ENCODE data around the gene IER5L.
"Not testable (repeated sequence)": the region's sequence is repeated elsewhere in the genome, so short reads cannot be mapped to it uniquely, and the experiment has no call there.

The IER5L gene

DNA sequence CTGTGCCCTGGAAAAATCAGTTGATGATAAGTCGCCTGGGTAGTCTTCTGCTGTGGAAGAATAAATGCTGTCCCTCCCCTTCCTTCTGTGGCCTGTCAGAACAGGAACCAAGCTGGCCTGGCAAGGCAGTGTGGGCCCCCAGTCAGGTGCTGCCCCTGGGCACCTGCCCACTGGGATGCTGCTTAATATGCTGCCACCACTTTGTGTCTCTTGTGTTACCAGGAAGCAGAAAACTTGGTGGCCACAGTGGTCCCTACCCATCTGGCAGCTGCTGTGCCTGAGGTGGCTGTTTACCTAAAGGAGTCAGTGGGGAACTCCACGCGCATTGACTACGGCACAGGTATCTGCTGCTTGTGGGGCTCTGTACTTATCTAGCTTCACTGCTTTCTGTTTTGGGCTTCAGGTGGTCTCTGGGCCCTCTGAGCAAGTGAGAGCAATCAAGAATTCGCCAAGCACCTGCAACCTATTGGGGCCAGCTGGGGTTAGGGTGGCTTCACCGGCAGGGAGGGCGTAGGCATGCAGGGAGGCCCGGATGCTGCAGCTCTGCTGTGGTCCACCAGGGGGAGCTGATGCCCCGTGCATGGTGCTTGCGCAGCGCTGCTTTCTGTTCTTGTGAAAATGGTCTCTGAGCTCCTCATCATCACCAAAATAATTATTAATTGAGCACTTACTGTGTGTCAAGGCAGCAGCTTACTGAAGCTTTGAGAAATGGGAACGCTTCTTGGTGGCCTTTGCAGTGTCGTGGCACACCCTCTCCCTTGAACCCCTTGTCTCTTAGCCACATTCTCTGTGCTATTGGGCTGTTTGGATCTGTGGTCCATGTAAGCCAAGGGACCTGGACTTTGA, 46.5 kb downstream of the IER5L start:
- Histone ChIP-seq H2AFZ (ENCODE audit: low read depth, low read length) (no peak overlapping the region), H3K4me1 (ENCODE audit: insufficient read depth, low read length) (peaks cover 17% of the 10 kb centered on the region), H3K36me3 (ENCODE audit: insufficient read depth, low read length) (peaks cover 31% of the 10 kb centered on the region), H3K27me3 (ENCODE audit: insufficient read depth, low read length) (no peaks in the 10 kb centered on the region), H3K4me3 (ENCODE audit: low read length) (no peak overlapping the region), H3K9me3 (ENCODE audit: low read length) (no peaks in the 10 kb centered on the region)

DNA sequence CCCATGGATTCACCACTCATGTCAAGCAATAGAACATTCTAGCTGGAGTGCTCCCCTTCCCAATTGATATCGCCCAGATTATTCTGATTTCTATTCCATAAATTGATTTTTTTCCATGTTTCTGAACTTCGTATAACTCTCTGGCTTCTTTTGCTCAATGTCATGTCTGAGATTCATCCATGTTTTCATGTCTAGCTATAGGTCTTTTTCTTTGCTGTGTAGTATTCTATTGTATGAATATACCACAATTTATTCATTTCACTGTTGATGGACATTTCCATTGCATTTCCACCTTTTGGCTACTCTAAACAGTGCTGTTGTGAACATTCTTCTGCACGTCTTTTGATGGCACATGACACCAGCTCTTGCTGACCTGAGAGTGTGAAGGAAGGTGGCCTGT, 47.3 kb downstream of the IER5L start:
- Histone ChIP-seq H3K27me3 (ENCODE audit: insufficient read depth, low read length) (no peaks in the 10 kb centered on the region), H3K36me3 (ENCODE audit: insufficient read depth, low read length) (peaks cover 28% of the 10 kb centered on the region), H3K9me3 (ENCODE audit: low read length) (no peaks in the 10 kb centered on the region), H3K4me1 (ENCODE audit: insufficient read depth, low read length) (peaks cover 16% of the 10 kb centered on the region), H3K4me3 (ENCODE audit: low read length) (no peak overlapping the region), H2AFZ (ENCODE audit: low read depth, low read length) (no peak overlapping the region)

DNA sequence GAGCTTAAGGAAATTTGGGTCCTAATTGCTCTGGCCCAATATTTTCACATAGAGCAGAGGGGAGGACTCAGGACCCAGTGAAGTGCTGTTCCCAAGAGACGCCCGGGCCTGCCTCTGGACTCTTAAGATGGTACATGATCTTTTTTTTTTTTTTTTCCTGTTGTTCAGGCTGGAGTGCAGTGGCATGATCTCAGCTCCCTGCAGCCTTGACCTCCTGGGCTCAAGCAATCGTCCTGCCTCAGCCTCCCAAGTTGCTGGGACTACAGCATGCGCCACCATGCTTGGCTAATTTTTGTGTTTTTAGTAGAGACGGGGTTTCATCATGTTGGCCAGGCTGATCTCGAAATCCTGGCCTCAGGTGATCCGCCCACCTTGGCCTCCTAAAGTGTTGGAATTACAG, 47.8 kb downstream of the IER5L start:
- H3K9me3 ChIP-seq (ENCODE audit: low read length); H3K4me3 ChIP-seq (ENCODE audit: low read length); H3K27me3 ChIP-seq (ENCODE audit: insufficient read depth, low read length); H2AFZ ChIP-seq (ENCODE audit: low read depth, low read length): not testable (repeated sequence)
- H3K36me3 ChIP-seq (ENCODE audit: insufficient read depth, low read length): peaks cover 31% of the 10 kb centered on the region
- H3K4me1 ChIP-seq (ENCODE audit: insufficient read depth, low read length): peaks cover 16% of the 10 kb centered on the region

DNA sequence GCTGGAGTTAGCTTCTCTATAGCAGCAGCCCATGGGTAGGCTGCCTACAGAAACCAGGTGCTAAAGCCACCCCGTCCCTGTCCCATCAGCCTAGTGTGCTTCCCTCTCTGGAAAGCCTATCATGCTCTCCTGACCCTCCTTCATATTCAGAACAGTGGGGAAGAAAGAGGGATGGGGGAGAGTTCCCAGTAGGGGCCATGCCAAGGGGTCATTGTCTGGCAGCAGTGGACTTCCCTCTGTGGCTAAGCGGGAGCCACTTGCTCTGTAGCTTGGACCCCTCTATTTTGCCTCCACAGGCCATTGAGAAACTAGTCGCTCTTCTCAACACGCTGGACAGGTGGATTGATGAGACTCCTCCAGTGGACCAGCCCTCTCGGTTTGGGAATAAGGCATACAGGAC, 49.4 kb downstream of the IER5L start:
- H3K36me3 ChIP-seq (ENCODE audit: insufficient read depth, low read length): peaks cover 34% of the 10 kb centered on the region
- H3K9me3 ChIP-seq (ENCODE audit: low read length): no peaks in the 10 kb centered on the region
- H2AFZ ChIP-seq (ENCODE audit: low read depth, low read length): no peak overlapping the region
- H3K4me1 ChIP-seq (ENCODE audit: insufficient read depth, low read length): peaks cover 16% of the 10 kb centered on the region
- H3K27me3 ChIP-seq (ENCODE audit: insufficient read depth, low read length): no peaks in the 10 kb centered on the region
- no peak overlapping the region for H3K4me3 ChIP-seq (ENCODE audit: low read length)

DNA sequence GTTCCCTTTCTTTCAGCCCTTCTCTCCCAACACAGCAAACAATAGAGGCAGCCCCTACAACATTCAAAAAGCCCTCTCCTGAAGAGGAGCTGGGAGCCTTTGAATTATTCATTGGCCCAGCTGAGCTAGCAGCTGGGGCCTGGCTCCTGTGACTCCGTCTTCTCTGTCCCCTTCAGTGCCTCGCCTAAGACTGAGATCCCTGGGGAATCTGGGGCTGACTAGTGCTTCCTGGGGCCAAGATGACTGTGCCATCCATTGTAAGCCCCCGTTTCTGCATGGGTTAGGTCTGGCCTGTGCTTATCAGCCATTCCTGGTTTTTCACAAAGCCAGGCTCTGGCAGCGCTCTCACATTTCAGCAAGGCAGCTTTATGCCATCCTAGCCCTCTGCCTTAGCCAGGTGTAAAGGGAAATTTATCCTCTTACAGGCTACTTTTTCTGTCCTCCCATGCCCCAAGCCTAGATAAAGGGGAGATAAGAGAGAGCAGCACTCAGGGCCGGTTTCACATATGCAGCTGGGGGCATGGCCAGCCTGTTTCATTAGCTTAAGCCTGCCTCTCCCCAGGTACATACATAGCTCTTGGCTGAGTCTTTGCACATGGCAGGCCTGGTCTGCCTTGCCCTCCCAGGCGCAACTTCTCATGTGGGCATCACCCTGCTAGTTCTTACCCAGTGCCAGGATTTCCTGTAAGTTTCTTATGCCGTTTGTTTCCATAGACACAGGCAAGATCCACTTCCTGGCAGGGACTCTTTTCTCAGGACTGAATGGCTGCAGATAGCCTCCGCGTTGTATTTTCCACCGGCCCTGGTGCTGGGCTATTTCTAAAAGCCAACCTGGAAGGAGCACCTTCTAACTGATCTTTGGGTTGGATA, 51.1 kb downstream of the IER5L start:
- H3K4me3 ChIP-seq (ENCODE audit: low read length): no peak overlapping the region
- no peaks in the 10 kb centered on the region for H3K9me3 ChIP-seq (ENCODE audit: low read length)
- H2AFZ ChIP-seq (ENCODE audit: low read depth, low read length): no peak overlapping the region
- H3K27me3 ChIP-seq (ENCODE audit: insufficient read depth, low read length): no peaks in the 10 kb centered on the region
- H3K36me3 ChIP-seq (ENCODE audit: insufficient read depth, low read length): peaks cover 33% of the 10 kb centered on the region
- peaks cover 16% of the 10 kb centered on the region for H3K4me1 ChIP-seq (ENCODE audit: insufficient read depth, low read length)

Data from neuron (in vitro differentiated cells).